ENCODE measurements around the gene VPS45. TPM values are rescaled to one million over a fixed set of nuclear protein-coding genes. Genes with fewer than 3 reads are reported as not detected.

VPS45 gene
- total and polyA plus RNA-seq, 2 of the 8 experiments (the other 6 are each of a cell fraction or from before 2014, with no cell fraction given), result 19.1 to 27.6 TPM

DNA sequence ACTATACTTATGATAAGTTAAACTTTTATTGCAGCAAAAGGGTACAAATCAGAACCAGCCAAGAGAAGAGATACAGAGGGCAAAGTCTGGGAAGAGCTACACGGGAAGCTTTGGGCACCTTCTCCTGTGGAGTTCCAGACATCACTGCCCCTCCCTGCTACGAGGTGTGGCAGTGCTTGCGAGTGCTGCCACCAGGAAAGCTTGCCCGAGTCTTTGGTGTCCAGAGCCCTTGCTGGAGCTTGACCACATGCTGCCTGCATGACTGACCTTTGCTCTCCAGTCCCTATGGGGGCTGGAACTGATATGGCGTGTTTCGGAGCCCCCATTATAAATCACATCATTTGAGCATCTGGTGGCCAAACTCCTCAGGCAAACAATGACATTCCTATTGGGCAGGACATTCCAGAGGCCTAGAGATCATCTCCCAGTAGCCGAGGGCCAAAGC, 105.6 kb downstream of the VPS45 start (continued):
- TF ChIP-seq, protein P1, sequence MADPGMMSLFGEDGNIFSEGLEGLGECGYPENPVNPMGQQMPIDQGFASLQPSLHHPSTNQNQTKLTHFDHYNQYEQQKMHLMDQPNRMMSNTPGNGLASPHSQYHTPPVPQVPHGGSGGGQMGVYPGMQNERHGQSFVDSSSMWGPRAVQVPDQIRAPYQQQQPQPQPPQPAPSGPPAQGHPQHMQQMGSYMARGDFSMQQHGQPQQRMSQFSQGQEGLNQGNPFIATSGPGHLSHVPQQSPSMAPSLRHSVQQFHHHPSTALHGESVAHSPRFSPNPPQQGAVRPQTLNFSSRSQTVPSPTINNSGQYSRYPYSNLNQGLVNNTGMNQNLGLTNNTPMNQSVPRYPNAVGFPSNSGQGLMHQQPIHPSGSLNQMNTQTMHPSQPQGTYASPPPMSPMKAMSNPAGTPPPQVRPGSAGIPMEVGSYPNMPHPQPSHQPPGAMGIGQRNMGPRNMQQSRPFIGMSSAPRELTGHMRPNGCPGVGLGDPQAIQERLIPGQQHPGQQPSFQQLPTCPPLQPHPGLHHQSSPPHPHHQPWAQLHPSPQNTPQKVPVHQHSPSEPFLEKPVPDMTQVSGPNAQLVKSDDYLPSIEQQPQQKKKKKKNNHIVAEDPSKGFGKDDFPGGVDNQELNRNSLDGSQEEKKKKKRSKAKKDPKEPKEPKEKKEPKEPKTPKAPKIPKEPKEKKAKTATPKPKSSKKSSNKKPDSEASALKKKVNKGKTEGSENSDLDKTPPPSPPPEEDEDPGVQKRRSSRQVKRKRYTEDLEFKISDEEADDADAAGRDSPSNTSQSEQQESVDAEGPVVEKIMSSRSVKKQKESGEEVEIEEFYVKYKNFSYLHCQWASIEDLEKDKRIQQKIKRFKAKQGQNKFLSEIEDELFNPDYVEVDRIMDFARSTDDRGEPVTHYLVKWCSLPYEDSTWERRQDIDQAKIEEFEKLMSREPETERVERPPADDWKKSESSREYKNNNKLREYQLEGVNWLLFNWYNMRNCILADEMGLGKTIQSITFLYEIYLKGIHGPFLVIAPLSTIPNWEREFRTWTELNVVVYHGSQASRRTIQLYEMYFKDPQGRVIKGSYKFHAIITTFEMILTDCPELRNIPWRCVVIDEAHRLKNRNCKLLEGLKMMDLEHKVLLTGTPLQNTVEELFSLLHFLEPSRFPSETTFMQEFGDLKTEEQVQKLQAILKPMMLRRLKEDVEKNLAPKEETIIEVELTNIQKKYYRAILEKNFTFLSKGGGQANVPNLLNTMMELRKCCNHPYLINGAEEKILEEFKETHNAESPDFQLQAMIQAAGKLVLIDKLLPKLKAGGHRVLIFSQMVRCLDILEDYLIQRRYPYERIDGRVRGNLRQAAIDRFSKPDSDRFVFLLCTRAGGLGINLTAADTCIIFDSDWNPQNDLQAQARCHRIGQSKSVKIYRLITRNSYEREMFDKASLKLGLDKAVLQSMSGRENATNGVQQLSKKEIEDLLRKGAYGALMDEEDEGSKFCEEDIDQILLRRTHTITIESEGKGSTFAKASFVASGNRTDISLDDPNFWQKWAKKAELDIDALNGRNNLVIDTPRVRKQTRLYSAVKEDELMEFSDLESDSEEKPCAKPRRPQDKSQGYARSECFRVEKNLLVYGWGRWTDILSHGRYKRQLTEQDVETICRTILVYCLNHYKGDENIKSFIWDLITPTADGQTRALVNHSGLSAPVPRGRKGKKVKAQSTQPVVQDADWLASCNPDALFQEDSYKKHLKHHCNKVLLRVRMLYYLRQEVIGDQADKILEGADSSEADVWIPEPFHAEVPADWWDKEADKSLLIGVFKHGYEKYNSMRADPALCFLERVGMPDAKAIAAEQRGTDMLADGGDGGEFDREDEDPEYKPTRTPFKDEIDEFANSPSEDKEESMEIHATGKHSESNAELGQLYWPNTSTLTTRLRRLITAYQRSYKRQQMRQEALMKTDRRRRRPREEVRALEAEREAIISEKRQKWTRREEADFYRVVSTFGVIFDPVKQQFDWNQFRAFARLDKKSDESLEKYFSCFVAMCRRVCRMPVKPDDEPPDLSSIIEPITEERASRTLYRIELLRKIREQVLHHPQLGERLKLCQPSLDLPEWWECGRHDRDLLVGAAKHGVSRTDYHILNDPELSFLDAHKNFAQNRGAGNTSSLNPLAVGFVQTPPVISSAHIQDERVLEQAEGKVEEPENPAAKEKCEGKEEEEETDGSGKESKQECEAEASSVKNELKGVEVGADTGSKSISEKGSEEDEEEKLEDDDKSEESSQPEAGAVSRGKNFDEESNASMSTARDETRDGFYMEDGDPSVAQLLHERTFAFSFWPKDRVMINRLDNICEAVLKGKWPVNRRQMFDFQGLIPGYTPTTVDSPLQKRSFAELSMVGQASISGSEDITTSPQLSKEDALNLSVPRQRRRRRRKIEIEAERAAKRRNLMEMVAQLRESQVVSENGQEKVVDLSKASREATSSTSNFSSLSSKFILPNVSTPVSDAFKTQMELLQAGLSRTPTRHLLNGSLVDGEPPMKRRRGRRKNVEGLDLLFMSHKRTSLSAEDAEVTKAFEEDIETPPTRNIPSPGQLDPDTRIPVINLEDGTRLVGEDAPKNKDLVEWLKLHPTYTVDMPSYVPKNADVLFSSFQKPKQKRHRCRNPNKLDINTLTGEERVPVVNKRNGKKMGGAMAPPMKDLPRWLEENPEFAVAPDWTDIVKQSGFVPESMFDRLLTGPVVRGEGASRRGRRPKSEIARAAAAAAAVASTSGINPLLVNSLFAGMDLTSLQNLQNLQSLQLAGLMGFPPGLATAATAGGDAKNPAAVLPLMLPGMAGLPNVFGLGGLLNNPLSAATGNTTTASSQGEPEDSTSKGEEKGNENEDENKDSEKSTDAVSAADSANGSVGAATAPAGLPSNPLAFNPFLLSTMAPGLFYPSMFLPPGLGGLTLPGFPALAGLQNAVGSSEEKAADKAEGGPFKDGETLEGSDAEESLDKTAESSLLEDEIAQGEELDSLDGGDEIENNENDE (IDR thresholded peaks at IDR 0.05; ENCODE audit: insufficient replicate concordance, low read length), result no peak
- TF ChIP-seq SRF (IDR thresholded peaks at IDR 0.05; ENCODE audit: low read depth, low read length), result no peak
- TF ChIP-seq EGR1 (IDR thresholded peaks at IDR 0.05; ENCODE audit: borderline replicate concordance, low read depth, low read length), result no peak
- no peak for TF ChIP-seq SP4 (IDR thresholded peaks at IDR 0.05; ENCODE audit: low read length)
- no peak for TF ChIP-seq MAFK (IDR thresholded peaks at IDR 0.05; ENCODE audit: low read depth, low read length)
- TF ChIP-seq CREB1 (IDR thresholded peaks at IDR 0.05), result no peak
- no peak for TF ChIP-seq CHD1 (IDR thresholded peaks at IDR 0.05; ENCODE audit: low read depth, low read length)

All from H1 (cell line).